ENCODE measurements around the gene HTD2.

DNA sequence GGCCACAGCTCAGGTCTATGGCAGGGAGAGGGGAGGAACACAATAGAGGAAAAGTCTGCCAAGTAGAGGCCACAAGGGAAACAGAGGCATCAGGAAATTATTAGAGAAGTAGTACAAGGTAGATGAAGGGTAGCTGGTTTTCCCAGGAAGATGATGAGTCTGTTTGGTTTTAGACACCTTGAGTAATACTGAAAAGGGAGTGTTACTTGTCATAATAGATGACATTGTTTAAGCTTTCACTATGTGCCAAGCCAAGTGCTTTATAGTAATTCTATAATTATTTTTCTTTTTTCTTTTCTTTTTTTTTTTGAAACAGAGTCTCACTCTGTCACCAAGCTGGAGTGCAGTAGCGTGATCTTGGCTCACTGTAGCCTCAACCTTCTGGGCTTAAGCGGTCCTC is 40.0 kb downstream of the HTD2 start:
- TF ChIP-seq EZH2 (IDR thresholded peaks at IDR 0.05): no peak
- TF ChIP-seq SP1 (IDR thresholded peaks at IDR 0.05; ENCODE audit: low read depth): no peak
- no peak for TF ChIP-seq SIN3A (IDR thresholded peaks at IDR 0.05; ENCODE audit: low read depth)
- TF ChIP-seq, protein P1, sequence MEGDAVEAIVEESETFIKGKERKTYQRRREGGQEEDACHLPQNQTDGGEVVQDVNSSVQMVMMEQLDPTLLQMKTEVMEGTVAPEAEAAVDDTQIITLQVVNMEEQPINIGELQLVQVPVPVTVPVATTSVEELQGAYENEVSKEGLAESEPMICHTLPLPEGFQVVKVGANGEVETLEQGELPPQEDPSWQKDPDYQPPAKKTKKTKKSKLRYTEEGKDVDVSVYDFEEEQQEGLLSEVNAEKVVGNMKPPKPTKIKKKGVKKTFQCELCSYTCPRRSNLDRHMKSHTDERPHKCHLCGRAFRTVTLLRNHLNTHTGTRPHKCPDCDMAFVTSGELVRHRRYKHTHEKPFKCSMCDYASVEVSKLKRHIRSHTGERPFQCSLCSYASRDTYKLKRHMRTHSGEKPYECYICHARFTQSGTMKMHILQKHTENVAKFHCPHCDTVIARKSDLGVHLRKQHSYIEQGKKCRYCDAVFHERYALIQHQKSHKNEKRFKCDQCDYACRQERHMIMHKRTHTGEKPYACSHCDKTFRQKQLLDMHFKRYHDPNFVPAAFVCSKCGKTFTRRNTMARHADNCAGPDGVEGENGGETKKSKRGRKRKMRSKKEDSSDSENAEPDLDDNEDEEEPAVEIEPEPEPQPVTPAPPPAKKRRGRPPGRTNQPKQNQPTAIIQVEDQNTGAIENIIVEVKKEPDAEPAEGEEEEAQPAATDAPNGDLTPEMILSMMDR (IDR thresholded peaks at IDR 0.05 in 2 of 3, conservative IDR thresholded peaks at IDR 0.05 in 1 of 3; ENCODE audit: borderline replicate concordance in 1 of 3, insufficient read depth in 1 of 3, low read depth in 2 of 3, low read length in 2 of 3): no peak
- TF ChIP-seq ZNF274 (IDR thresholded peaks at IDR 0.05; ENCODE audit: low read depth, low read length): no peak
- TF ChIP-seq, protein P2, sequence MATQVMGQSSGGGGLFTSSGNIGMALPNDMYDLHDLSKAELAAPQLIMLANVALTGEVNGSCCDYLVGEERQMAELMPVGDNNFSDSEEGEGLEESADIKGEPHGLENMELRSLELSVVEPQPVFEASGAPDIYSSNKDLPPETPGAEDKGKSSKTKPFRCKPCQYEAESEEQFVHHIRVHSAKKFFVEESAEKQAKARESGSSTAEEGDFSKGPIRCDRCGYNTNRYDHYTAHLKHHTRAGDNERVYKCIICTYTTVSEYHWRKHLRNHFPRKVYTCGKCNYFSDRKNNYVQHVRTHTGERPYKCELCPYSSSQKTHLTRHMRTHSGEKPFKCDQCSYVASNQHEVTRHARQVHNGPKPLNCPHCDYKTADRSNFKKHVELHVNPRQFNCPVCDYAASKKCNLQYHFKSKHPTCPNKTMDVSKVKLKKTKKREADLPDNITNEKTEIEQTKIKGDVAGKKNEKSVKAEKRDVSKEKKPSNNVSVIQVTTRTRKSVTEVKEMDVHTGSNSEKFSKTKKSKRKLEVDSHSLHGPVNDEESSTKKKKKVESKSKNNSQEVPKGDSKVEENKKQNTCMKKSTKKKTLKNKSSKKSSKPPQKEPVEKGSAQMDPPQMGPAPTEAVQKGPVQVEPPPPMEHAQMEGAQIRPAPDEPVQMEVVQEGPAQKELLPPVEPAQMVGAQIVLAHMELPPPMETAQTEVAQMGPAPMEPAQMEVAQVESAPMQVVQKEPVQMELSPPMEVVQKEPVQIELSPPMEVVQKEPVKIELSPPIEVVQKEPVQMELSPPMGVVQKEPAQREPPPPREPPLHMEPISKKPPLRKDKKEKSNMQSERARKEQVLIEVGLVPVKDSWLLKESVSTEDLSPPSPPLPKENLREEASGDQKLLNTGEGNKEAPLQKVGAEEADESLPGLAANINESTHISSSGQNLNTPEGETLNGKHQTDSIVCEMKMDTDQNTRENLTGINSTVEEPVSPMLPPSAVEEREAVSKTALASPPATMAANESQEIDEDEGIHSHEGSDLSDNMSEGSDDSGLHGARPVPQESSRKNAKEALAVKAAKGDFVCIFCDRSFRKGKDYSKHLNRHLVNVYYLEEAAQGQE (IDR thresholded peaks at IDR 0.05; ENCODE audit: low read depth): no peak
- TF ChIP-seq YY1 (IDR thresholded peaks at IDR 0.05; ENCODE audit: extremely low read depth, insufficient replicate concordance, low read depth, low read length): no peak
- TF ChIP-seq POLR2AphosphoS5 (IDR thresholded peaks at IDR 0.05; ENCODE audit: low read depth, low read length): no peak
- TF ChIP-seq RAD21 (IDR thresholded peaks at IDR 0.05; ENCODE audit: low read depth): no peak
- TF ChIP-seq JUND (IDR thresholded peaks at IDR 0.05): no peak
- TF ChIP-seq POLR2A (IDR thresholded peaks at IDR 0.05; ENCODE audit: borderline replicate concordance, extremely low read depth, insufficient read depth, insufficient read length): no peak
